Osteoblast (primary cell): ENCODE data around the gene OR8D2. TPM values are rescaled to one million over a fixed set of nuclear protein-coding genes. Genes with fewer than 3 reads are reported as not detected.

Source experiments
- DNase-seq: peaks from one replicate; pipeline ENCODE4 v3.0.0; 2011; ENCODE audit warnings: low spot score, mixed read lengths; ENCODE audit not compliant: insufficient read length; ENCODE audit errors: missing footprints
- H2AFZ ChIP-seq: 2 replicates; pipeline ENCODE4 v1.6.0; 2011; ENCODE audit warnings: mild to moderate bottlenecking, low read length
- H3K27ac ChIP-seq: 2 replicates; pipeline ENCODE4 v1.5.1; 2011; ENCODE audit warnings: mild to moderate bottlenecking, low read depth, low read length, moderate library complexity
- H3K27me3 ChIP-seq: 2 replicates; pipeline ENCODE4 v1.6.0; 2012; ENCODE audit warnings: mild to moderate bottlenecking, control low read depth, inconsistent platforms, low read length, moderate library complexity; ENCODE audit not compliant: insufficient read depth
- H3K36me3 ChIP-seq: 2 replicates; pipeline ENCODE4 v1.5.1; 2011; ENCODE audit warnings: mild to moderate bottlenecking, low read length, control low read depth, moderate library complexity; ENCODE audit not compliant: insufficient read depth
- H3K4me1 ChIP-seq: 2 replicates; pipeline ENCODE4 v1.5.1; 2011; ENCODE audit warnings: mild to moderate bottlenecking, low read length, control low read depth, moderate library complexity; ENCODE audit not compliant: insufficient read depth
- H3K4me2 ChIP-seq: 2 replicates; pipeline ENCODE4 v1.6.0; 2011; ENCODE audit warnings: mild to moderate bottlenecking, low read length; ENCODE audit not compliant: insufficient read depth
- H3K4me3 ChIP-seq: fragments of 200-600 bp; sonication (generic); 3 replicates; pipeline ENCODE4 v1.5.1; 2012; ENCODE audit warnings: mild to moderate bottlenecking, low read length, inconsistent platforms; ENCODE audit not compliant: insufficient read depth
- H3K79me2 ChIP-seq: 2 replicates; pipeline ENCODE4 v1.6.0; 2012; ENCODE audit warnings: mild to moderate bottlenecking, low read length, control low read depth, inconsistent platforms; ENCODE audit not compliant: insufficient read depth
- H3K9me3 ChIP-seq: 2 replicates; pipeline ENCODE4 v1.5.1; 2011; ENCODE audit warnings: low read depth, low read length, control low read depth
- H4K20me1 ChIP-seq: 2 replicates; pipeline ENCODE4 v1.6.0; 2012; ENCODE audit warnings: mild to moderate bottlenecking, low read length, control low read depth; ENCODE audit not compliant: insufficient read depth
- CTCF ChIP-seq: IDR thresholded peaks from 2 replicates; pipeline ENCODE4 v1.5.1; 2011; ENCODE audit warnings: mild to moderate bottlenecking, low read depth, low read length, moderate library complexity; ENCODE audit errors: extremely low read depth
- total RNA-seq: library from RNA; depleted of rRNA; stranded (reverse); fragments of >200 nt; gene quantifications from 2 replicates; pipeline ENCODE4 v1.2.3, GENCODE V29; 2012

OR8D2 gene
- total RNA-seq, 1 donor = not detected

- Histone ChIP-seq H3K27ac (no peak overlapping the region), H3K27me3 (no peaks in the 10 kb centered on the region)
- DNase-seq = no peak
These were observed 20.1 kb upstream of the OR8D2 start for GRCh38 chr11:124340142-124340447.

GRCh38 chr11:124339396-124340141 is 19.6 kb upstream of the OR8D2 start:
- Histone ChIP-seq H3K4me3 (no peak overlapping the region), H4K20me1 (no peaks in the 10 kb centered on the region), H3K9me3 (no peaks in the 10 kb centered on the region), H3K27me3 (no peaks in the 10 kb centered on the region), H3K4me2 (no peak overlapping the region), H3K27ac (no peak overlapping the region), H2AFZ (no peak overlapping the region), H3K36me3 (no peaks in the 10 kb centered on the region), H3K79me2 (no peaks in the 10 kb centered on the region), H3K4me1 (no peaks in the 10 kb centered on the region)
- DNase-seq = no peak
- no peak for TF ChIP-seq CTCF

More at GRCh38 chr11:124340142-124340447, 20.1 kb upstream of the OR8D2 start:
- no peaks in the 10 kb centered on the region for H3K79me2 ChIP-seq
- H3K36me3 ChIP-seq = no peaks in the 10 kb centered on the region
- no peaks in the 10 kb centered on the region for H4K20me1 ChIP-seq
- H3K4me1 ChIP-seq = no peaks in the 10 kb centered on the region
- no peak overlapping the region for H3K4me2 ChIP-seq
- no peak overlapping the region for H3K4me3 ChIP-seq
- no peak overlapping the region for H2AFZ ChIP-seq
- no peak for TF ChIP-seq CTCF
- H3K9me3 ChIP-seq = no peaks in the 10 kb centered on the region

GRCh38 chr11:124331873-124332272 is 11.9 kb upstream of the OR8D2 start:
- no peak for TF ChIP-seq CTCF

GRCh38 chr11:124329787-124330478 is 9.9 kb upstream of the OR8D2 start:
- Histone ChIP-seq H3K27me3 (no peaks in the 10 kb centered on the region), H4K20me1 (no peaks in the 10 kb centered on the region), H3K79me2 (no peaks in the 10 kb centered on the region), H3K27ac (no peak overlapping the region), H3K36me3 (no peaks in the 10 kb centered on the region), H3K9me3 (no peaks in the 10 kb centered on the region), H2AFZ (no peak overlapping the region), H3K4me3 (no peak overlapping the region), H3K4me1 (no peaks in the 10 kb centered on the region), H3K4me2 (no peak overlapping the region)
- TF ChIP-seq CTCF = no peak
- no peak for DNase-seq

More at GRCh38 chr11:124331873-124332272, 11.9 kb upstream of the OR8D2 start:
- Histone ChIP-seq H3K36me3 (no peaks in the 10 kb centered on the region), H3K9me3 (no peaks in the 10 kb centered on the region), H3K4me1 (no peaks in the 10 kb centered on the region), H3K27ac (no peak overlapping the region), H3K79me2 (no peaks in the 10 kb centered on the region), H3K4me3 (no peak overlapping the region), H4K20me1 (no peaks in the 10 kb centered on the region), H3K27me3 (no peaks in the 10 kb centered on the region), H2AFZ (no peak overlapping the region), H3K4me2 (no peak overlapping the region)
- DNase-seq = no peak
